IPS-11a (cell line): Measurements from ENCODE around the gene EI24.
A peak's percentile ranks its signal among the peaks of the same experiment; 100 is the strongest.

Source experiments
- H3K4me3 ChIP-seq: one replicate; pipeline ENCODE4 v1.5.1; 2013; ENCODE audit warnings: low read depth, low read length, control low read depth

Gene EI24

GRCh38 chr11:125626288-125626950 lies 57.1 kb downstream of the EI24 start:
- H3K4me3 ChIP-seq = peak overlapping the region; percentile 90

DNA sequence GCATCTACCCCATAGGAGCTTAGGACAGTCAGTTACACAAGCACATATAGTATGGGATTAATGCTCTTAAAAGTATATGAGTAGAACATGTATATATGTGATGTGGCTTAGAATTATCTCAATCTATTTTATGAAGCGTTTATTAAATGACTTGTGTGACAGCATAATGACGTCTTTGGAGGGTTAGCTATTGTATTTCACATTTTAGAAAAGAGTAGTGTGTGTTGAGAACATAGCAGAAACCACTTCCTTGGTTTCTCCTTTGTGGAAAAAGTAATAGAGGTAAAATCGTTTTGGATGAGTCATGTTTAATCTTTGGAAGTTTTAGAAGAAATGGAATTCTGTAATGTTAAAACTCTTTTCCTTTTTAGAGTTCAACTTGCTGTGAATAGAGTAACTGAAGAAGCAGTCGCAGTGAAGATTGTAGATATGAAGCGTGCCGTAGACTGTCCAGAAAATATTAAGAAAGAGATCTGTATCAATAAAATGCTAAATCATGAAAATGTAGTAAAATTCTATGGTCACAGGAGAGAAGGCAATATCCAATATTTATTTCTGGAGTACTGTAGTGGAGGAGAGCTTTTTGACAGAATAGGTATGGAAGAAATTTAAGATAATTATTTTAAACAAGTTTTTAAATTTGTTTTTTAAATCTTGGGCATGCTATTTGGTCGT lies 58.1 kb downstream of the EI24 start:
- H3K4me3 ChIP-seq = peak overlapping the region; percentile 90
